Measurements from ENCODE around the gene PLCL2.

The PLCL2 gene

GRCh38 chr3:16982460-16982859 lies 97.7 kb downstream of the PLCL2 start:
- no peaks in the 10 kb centered on the region for H3K36me3 ChIP-seq (ENCODE audit: insufficient read depth, low read length)
- no peaks in the 10 kb centered on the region for H3K27me3 ChIP-seq (ENCODE audit: insufficient read depth, low read length, poor library complexity)
- no peaks in the 10 kb centered on the region for H3K4me1 ChIP-seq (ENCODE audit: insufficient read depth, low read length)
- no peak overlapping the region for H3K4me2 ChIP-seq (ENCODE audit: insufficient read depth, low read length)
- no peak for DNase-seq
- H2AFZ ChIP-seq (ENCODE audit: low read depth, low read length): no peak overlapping the region
- H3K9ac ChIP-seq (ENCODE audit: low read depth, low read length): no peak overlapping the region
- H3K9me3 ChIP-seq (ENCODE audit: insufficient read depth, low read length, severe bottlenecking): no peaks in the 10 kb centered on the region
- H3K79me2 ChIP-seq (ENCODE audit: insufficient read depth, low read length): 0 out of 2 replicates have a peak, but pooled peaks cover 5% of the 10 kb centered on the region
- no peak for ATAC-seq (ENCODE audit: insufficient read depth, low read depth)
- TF ChIP-seq EZH2 (IDR thresholded peaks at IDR 0.05; ENCODE audit: borderline replicate concordance, low read depth, low read length, severe bottlenecking) (no peak), CTCF (IDR thresholded peaks at IDR 0.05; ENCODE audit: borderline replicate concordance, extremely low read depth, low read length, poor library complexity, severe bottlenecking) (no peak)
- no peak overlapping the region for H3K4me3 ChIP-seq (ENCODE audit: low read depth in 1 of 2, low read length in 2 of 2)
- H3K27ac ChIP-seq (ENCODE audit: low read length): no peak overlapping the region
- H4K20me1 ChIP-seq (ENCODE audit: insufficient read depth, low read length): no peaks in the 10 kb centered on the region

- no peaks in the 10 kb centered on the region for H3K27me3 ChIP-seq (ENCODE audit: insufficient read depth, low read length, poor library complexity)
- no peak overlapping the region for H3K4me2 ChIP-seq (ENCODE audit: insufficient read depth, low read length)
- TF ChIP-seq EZH2 (IDR thresholded peaks at IDR 0.05; ENCODE audit: borderline replicate concordance, low read depth, low read length, severe bottlenecking): no peak
- no peak for TF ChIP-seq CTCF (IDR thresholded peaks at IDR 0.05; ENCODE audit: borderline replicate concordance, extremely low read depth, low read length, poor library complexity, severe bottlenecking)
- H4K20me1 ChIP-seq (ENCODE audit: insufficient read depth, low read length): no peaks in the 10 kb centered on the region
- H3K36me3 ChIP-seq (ENCODE audit: insufficient read depth, low read length): no peaks in the 10 kb centered on the region
- no peak overlapping the region for H3K9ac ChIP-seq (ENCODE audit: low read depth, low read length)
- no peaks in the 10 kb centered on the region for H3K9me3 ChIP-seq (ENCODE audit: insufficient read depth, low read length, severe bottlenecking)
- no peak overlapping the region for H3K4me3 ChIP-seq (ENCODE audit: low read depth in 1 of 2, low read length in 2 of 2)
- H3K27ac ChIP-seq (ENCODE audit: low read length): no peak overlapping the region
- 0 out of 2 replicates have a peak, but pooled peaks cover 12% of the 10 kb centered on the region for H3K79me2 ChIP-seq (ENCODE audit: insufficient read depth, low read length)
- H2AFZ ChIP-seq (ENCODE audit: low read depth, low read length): no peak overlapping the region
- ATAC-seq (ENCODE audit: insufficient read depth, low read depth) (no peak), DNase-seq (no peak)
- no peaks in the 10 kb centered on the region for H3K4me1 ChIP-seq (ENCODE audit: insufficient read depth, low read length)
These were observed 100.9 kb downstream of the PLCL2 start for GRCh38 chr3:16985608-16986007.

- Histone ChIP-seq H3K27me3 (ENCODE audit: insufficient read depth, low read length, poor library complexity) (no peaks in the 10 kb centered on the region), H3K4me2 (ENCODE audit: insufficient read depth, low read length) (no peak overlapping the region), H4K20me1 (ENCODE audit: insufficient read depth, low read length) (0 out of 2 replicates have a peak, but pooled peaks cover 4% of the 10 kb centered on the region), H3K9ac (ENCODE audit: low read depth, low read length) (no peak overlapping the region), H2AFZ (ENCODE audit: low read depth, low read length) (no peak overlapping the region), H3K4me1 (ENCODE audit: insufficient read depth, low read length) (no peaks in the 10 kb centered on the region), H3K79me2 (ENCODE audit: insufficient read depth, low read length) (0 out of 2 replicates have a peak, but pooled peaks cover 16% of the 10 kb centered on the region), H3K36me3 (ENCODE audit: insufficient read depth, low read length) (no peaks in the 10 kb centered on the region), H3K27ac (ENCODE audit: low read length) (no peak overlapping the region), H3K9me3 (ENCODE audit: insufficient read depth, low read length, severe bottlenecking) (no peaks in the 10 kb centered on the region), H3K4me3 (ENCODE audit: low read depth in 1 of 2, low read length in 2 of 2) (no peak overlapping the region)
- TF ChIP-seq CTCF (IDR thresholded peaks at IDR 0.05; ENCODE audit: borderline replicate concordance, extremely low read depth, low read length, poor library complexity, severe bottlenecking) (no peak), EZH2 (IDR thresholded peaks at IDR 0.05; ENCODE audit: borderline replicate concordance, low read depth, low read length, severe bottlenecking) (no peak)
- no peak for ATAC-seq (ENCODE audit: insufficient read depth, low read depth)
- DNase-seq: no peak
These were observed 102.4 kb downstream of the PLCL2 start for GRCh38 chr3:16987141-16987540.

- H3K9me3 ChIP-seq (ENCODE audit: insufficient read depth, low read length, severe bottlenecking): no peaks in the 10 kb centered on the region
- no peak overlapping the region for H2AFZ ChIP-seq (ENCODE audit: low read depth, low read length)
- no peak for ATAC-seq (ENCODE audit: insufficient read depth, low read depth)
- H3K4me3 ChIP-seq (ENCODE audit: low read depth in 1 of 2, low read length in 2 of 2): no peak overlapping the region
- H3K9ac ChIP-seq (ENCODE audit: low read depth, low read length): no peak overlapping the region
- no peaks in the 10 kb centered on the region for H3K36me3 ChIP-seq (ENCODE audit: insufficient read depth, low read length)
- no peak overlapping the region for H3K4me2 ChIP-seq (ENCODE audit: insufficient read depth, low read length)
- H3K27me3 ChIP-seq (ENCODE audit: insufficient read depth, low read length, poor library complexity): no peaks in the 10 kb centered on the region
- DNase-seq: no peak
- TF ChIP-seq CTCF (IDR thresholded peaks at IDR 0.05; ENCODE audit: borderline replicate concordance, extremely low read depth, low read length, poor library complexity, severe bottlenecking) (no peak), EZH2 (IDR thresholded peaks at IDR 0.05; ENCODE audit: borderline replicate concordance, low read depth, low read length, severe bottlenecking) (no peak)
- H3K4me1 ChIP-seq (ENCODE audit: insufficient read depth, low read length): no peaks in the 10 kb centered on the region
- H4K20me1 ChIP-seq (ENCODE audit: insufficient read depth, low read length): 0 out of 2 replicates have a peak, but pooled peaks cover 4% of the 10 kb centered on the region
- no peak overlapping the region for H3K27ac ChIP-seq (ENCODE audit: low read length)
- peaks cover 20% of the 10 kb centered on the region; the same call in 1 of the 2 replicates for H3K79me2 ChIP-seq (ENCODE audit: insufficient read depth, low read length)
These were observed 105.4 kb downstream of the PLCL2 start for GRCh38 chr3:16990163-16990562.

Measured in DND-41 (cell line).